ENCODE results near the gene CFAP298. TPM values are rescaled to one million over a fixed set of nuclear protein-coding genes. Genes with fewer than 3 reads are reported as not detected.

Gene CFAP298
- total RNA-seq, 4 donors from 2014 or later, result 6.4 to 27.3 (median 20.9) TPM; not detected in 1

- WGBS, 2 donors (ENCODE audit: low coverage in 1 of 2), result 79 to 89% methylated on average over 5 of the region's 5 CpGs
- Histone ChIP-seq H3K9me3 (no peaks in the 10 kb centered on the region), H3K27ac (no peak overlapping the region), H3K4me3 (no peak overlapping the region), H3K27me3 (no peaks in the 10 kb centered on the region), H3K36me3 (peaks cover 0 to 35% (median 13%) of the 10 kb centered on the region in 4 donors), H3K4me1 (peaks cover 3 to 18% (median 11%) of the 10 kb centered on the region in 4 donors)
- in situ Hi-C loops (cut with MboI; ENCODE audit: low pct_ligation_motif_present in 1 of 4, low pct_unique_long_range_greater_than_20kb in 1 of 4, low sequenced_read_pairs in 3 of 4) (loop anchor here in 2 of 4 donors (10.0 kb wide), 1 partner anchor 204 kb away; no protein-coding TSS in a partner anchor), intact Hi-C loops (cut with DNase I; ENCODE audit: low total_unique reads) (no loop called here)
- TF ChIP-seq POLR2AphosphoS5 (IDR thresholded peaks at IDR 0.05), result no peak
- no peak for TF ChIP-seq POLR2A (IDR thresholded peaks at IDR 0.05)
- no peak for TF ChIP-seq EP300 (IDR thresholded peaks at IDR 0.05; ENCODE audit: low read depth)
- TF ChIP-seq, protein P1, sequence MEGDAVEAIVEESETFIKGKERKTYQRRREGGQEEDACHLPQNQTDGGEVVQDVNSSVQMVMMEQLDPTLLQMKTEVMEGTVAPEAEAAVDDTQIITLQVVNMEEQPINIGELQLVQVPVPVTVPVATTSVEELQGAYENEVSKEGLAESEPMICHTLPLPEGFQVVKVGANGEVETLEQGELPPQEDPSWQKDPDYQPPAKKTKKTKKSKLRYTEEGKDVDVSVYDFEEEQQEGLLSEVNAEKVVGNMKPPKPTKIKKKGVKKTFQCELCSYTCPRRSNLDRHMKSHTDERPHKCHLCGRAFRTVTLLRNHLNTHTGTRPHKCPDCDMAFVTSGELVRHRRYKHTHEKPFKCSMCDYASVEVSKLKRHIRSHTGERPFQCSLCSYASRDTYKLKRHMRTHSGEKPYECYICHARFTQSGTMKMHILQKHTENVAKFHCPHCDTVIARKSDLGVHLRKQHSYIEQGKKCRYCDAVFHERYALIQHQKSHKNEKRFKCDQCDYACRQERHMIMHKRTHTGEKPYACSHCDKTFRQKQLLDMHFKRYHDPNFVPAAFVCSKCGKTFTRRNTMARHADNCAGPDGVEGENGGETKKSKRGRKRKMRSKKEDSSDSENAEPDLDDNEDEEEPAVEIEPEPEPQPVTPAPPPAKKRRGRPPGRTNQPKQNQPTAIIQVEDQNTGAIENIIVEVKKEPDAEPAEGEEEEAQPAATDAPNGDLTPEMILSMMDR (IDR thresholded peaks at IDR 0.05), result no peak
- DNase-seq, result no peak
Observed at GRCh38 chr21:32608851-32609250, 3.3 kb downstream of the CFAP298 start.

GRCh38 chr21:32605469-32605868 lies 6.7 kb downstream of the CFAP298 start:
- intact Hi-C loops (cut with DNase I; ENCODE audit: low total_unique reads), result no loop called here
- Histone ChIP-seq H3K27ac (no peak overlapping the region), H3K36me3 (peaks cover 0 to 57% (median 18%) of the 10 kb centered on the region in 4 donors), H3K4me3 (no peak overlapping the region), H3K27me3 (no peaks in the 10 kb centered on the region), H3K4me1 (peaks cover 0 to 4% (median under 1%) of the 10 kb centered on the region in 4 donors), H3K9me3 (no peaks in the 10 kb centered on the region)
- TF ChIP-seq, protein P1 (IDR thresholded peaks at IDR 0.05), result no peak
- TF ChIP-seq POLR2AphosphoS5 (IDR thresholded peaks at IDR 0.05) (no peak), EP300 (IDR thresholded peaks at IDR 0.05; ENCODE audit: low read depth) (no peak), POLR2A (IDR thresholded peaks at IDR 0.05) (no peak)
- 89% methylated on average over 8 of the region's 8 CpGs; no CpG with 5 or more reads in 1 of the 2 donors for WGBS, 2 donors (ENCODE audit: low coverage in 1 of 2)
- in situ Hi-C loops (cut with MboI; ENCODE audit: low pct_ligation_motif_present in 1 of 4, low pct_unique_long_range_greater_than_20kb in 1 of 4, low sequenced_read_pairs in 3 of 4), result loop anchor here in 2 of 4 donors (10.0 kb wide), 1 partner anchor 201 kb away; no protein-coding TSS in a partner anchor
- no peak for DNase-seq

DNA sequence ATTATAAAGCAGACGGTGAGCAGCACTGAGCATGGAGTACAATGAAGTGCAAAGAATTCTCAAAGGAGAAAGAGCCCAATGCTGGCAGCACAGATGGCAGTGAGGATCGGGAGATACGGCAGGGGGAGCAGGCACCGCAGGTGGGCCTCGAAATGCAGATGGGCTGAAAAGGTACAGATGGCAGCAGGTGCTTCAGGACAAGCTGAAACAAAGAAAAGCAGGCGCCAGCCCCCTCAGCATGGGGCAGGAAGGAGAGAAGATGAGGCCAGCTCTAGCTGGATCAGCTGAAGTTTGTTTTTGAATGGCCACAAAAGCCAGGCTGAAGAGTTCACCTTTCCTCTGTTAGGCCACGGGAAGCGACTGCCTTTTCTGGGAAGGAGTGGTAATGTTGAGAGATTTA lies 7.7 kb downstream of the CFAP298 start:
- H3K4me3 ChIP-seq, result no peak overlapping the region
- DNase-seq, result no peak
- H3K27me3 ChIP-seq, result no peaks in the 10 kb centered on the region
- WGBS, 2 donors (ENCODE audit: low coverage in 1 of 2), result 78 to 89% methylated on average over 8 of the region's 8 CpGs
- no peaks in the 10 kb centered on the region for H3K4me1 ChIP-seq
- TF ChIP-seq EP300 (IDR thresholded peaks at IDR 0.05; ENCODE audit: low read depth), result no peak
- TF ChIP-seq POLR2AphosphoS5 (IDR thresholded peaks at IDR 0.05), result no peak
- no peak for TF ChIP-seq POLR2A (IDR thresholded peaks at IDR 0.05)
- TF ChIP-seq, protein P1 (IDR thresholded peaks at IDR 0.05), result no peak
- H3K36me3 ChIP-seq, result peaks cover 0 to 57% (median 18%) of the 10 kb centered on the region in 4 donors
- in situ Hi-C loops (cut with MboI; ENCODE audit: low pct_ligation_motif_present in 1 of 4, low pct_unique_long_range_greater_than_20kb in 1 of 4, low sequenced_read_pairs in 3 of 4) (loop anchor here in 2 of 4 donors (10.0 kb wide), 1 partner anchor 200 kb away; no protein-coding TSS in a partner anchor), intact Hi-C loops (cut with DNase I; ENCODE audit: low total_unique reads) (no loop called here)
- no peak overlapping the region for H3K27ac ChIP-seq
- H3K9me3 ChIP-seq, result no peaks in the 10 kb centered on the region

GRCh38 chr21:32603131-32603530 lies 9.0 kb downstream of the CFAP298 start:
- peaks cover 0 to 57% (median 18%) of the 10 kb centered on the region in 4 donors for H3K36me3 ChIP-seq
- no peaks in the 10 kb centered on the region for H3K27me3 ChIP-seq
- WGBS, 2 donors (ENCODE audit: low coverage in 1 of 2), result 85 to 88% methylated on average over 8 of the region's 8 CpGs
- DNase-seq, result no peak
- no peak for TF ChIP-seq POLR2AphosphoS5 (IDR thresholded peaks at IDR 0.05)
- no peak for TF ChIP-seq EP300 (IDR thresholded peaks at IDR 0.05; ENCODE audit: low read depth)
- no peak for TF ChIP-seq POLR2A (IDR thresholded peaks at IDR 0.05)
- intact Hi-C loops (cut with DNase I; ENCODE audit: low total_unique reads) (no loop called here), in situ Hi-C loops (cut with MboI; ENCODE audit: low pct_ligation_motif_present in 1 of 4, low pct_unique_long_range_greater_than_20kb in 1 of 4, low sequenced_read_pairs in 3 of 4) (loop anchor here in 2 of 4 donors (10.0 kb wide), 1 partner anchor 198 kb away; no protein-coding TSS in a partner anchor)
- H3K4me1 ChIP-seq, result no peaks in the 10 kb centered on the region
- no peak overlapping the region for H3K4me3 ChIP-seq
- H3K9me3 ChIP-seq, result no peaks in the 10 kb centered on the region
- no peak overlapping the region for H3K27ac ChIP-seq
